ENCODE measurements around the gene ATP10B.

Gene ATP10B

GRCh38 chr5:160679567-160680309 is 172.3 kb downstream of the ATP10B start:
- no peak for DNase-seq

GRCh38 chr5:160675988-160676387 is 176.0 kb downstream of the ATP10B start:
- no peak for DNase-seq

GRCh38 chr5:160674901-160675300 is 177.1 kb downstream of the ATP10B start:
- no peak for DNase-seq

- DNase-seq = no peak
Measured at GRCh38 chr5:160672521-160672920, 179.5 kb downstream of the ATP10B start.

GRCh38 chr5:160668356-160668755 is 183.7 kb downstream of the ATP10B start:
- DNase-seq = no peak

GRCh38 chr5:160667160-160667559 is 184.9 kb downstream of the ATP10B start:
- DNase-seq = no peak

- DNase-seq = no peak
Measured at GRCh38 chr5:160665460-160665859, 186.6 kb downstream of the ATP10B start.

GRCh38 chr5:160660132-160660531 is 191.9 kb downstream of the ATP10B start:
- DNase-seq = no peak

- no peak for DNase-seq
Measured at GRCh38 chr5:160657622-160658458, 194.2 kb downstream of the ATP10B start.

- DNase-seq = no peak
Measured at GRCh38 chr5:160657068-160657507, 194.9 kb downstream of the ATP10B start.

- no peak for DNase-seq
Measured at GRCh38 chr5:160655717-160656116, 196.3 kb downstream of the ATP10B start.

GRCh38 chr5:160651692-160652645 is 200.0 kb downstream of the ATP10B start:
- no peak for DNase-seq

GRCh38 chr5:160649304-160649703 is 202.7 kb downstream of the ATP10B start:
- no peak for DNase-seq

- no peak for DNase-seq
Measured at GRCh38 chr5:160646033-160646432, 206.0 kb downstream of the ATP10B start.

- DNase-seq = no peak
Measured at GRCh38 chr5:160643616-160644240, 208.3 kb downstream of the ATP10B start.

- DNase-seq = no peak
Measured at GRCh38 chr5:160641405-160641804, 210.6 kb downstream of the ATP10B start.

- no peak for DNase-seq
Measured at GRCh38 chr5:160640406-160640805, 211.6 kb downstream of the ATP10B start.

GRCh38 chr5:160638161-160638742 is 213.8 kb downstream of the ATP10B start:
- no peak for DNase-seq

GRCh38 chr5:160637357-160638090 is 214.5 kb downstream of the ATP10B start:
- DNase-seq = no peak

GRCh38 chr5:160635663-160636062 is 216.3 kb downstream of the ATP10B start:
- DNase-seq = no peak

GRCh38 chr5:160635046-160635445 is 217.0 kb downstream of the ATP10B start:
- no peak for DNase-seq
